C4-2B (cell line): Measurements from ENCODE around the gene PIAS3.

Source experiments
- ZFX ChIP-seq: fragments of 450-650 bp; IDR thresholded peaks from 2 replicates; pipeline ENCODE4 v1.6.1; 2017
- TF ChIP-seq, protein P1 (sequence below): fragments of 450-650 bp; conservative IDR thresholded peaks from 2 replicates; pipeline ENCODE4 v1.5.1; 2017; ENCODE audit warnings: mild to moderate bottlenecking

DNA sequence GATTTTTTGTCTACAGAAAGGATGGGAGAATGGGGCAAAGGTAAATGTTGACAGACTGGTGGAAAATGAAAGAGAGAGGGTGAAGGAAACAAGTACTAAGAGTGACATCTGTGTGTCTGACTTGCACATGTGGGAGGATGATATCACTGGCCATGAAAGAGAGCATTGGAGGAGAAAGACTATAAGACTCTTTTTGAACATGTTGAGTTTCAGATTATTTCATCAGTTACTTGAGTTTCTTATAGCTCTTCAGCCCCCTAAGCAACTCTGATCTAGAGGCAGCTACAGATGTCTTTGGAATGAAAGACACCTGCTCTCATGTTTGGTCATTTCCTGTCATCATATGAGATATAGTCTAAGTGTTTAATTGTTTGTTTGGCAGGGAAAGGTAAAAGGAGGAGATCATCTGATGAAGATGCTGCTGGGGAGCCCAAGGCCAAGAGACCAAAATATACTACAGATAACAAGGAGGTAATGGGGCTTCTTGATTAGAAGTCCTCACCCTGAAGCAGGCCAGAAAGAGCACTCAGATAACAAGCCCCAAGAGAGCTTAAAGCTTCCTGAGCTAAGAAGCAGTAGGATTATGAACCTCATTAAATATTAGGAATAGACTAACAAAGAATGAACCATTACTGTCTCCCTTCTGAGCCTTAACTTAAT is 30.4 kb downstream of the PIAS3 start:
- TF ChIP-seq, protein P1, sequence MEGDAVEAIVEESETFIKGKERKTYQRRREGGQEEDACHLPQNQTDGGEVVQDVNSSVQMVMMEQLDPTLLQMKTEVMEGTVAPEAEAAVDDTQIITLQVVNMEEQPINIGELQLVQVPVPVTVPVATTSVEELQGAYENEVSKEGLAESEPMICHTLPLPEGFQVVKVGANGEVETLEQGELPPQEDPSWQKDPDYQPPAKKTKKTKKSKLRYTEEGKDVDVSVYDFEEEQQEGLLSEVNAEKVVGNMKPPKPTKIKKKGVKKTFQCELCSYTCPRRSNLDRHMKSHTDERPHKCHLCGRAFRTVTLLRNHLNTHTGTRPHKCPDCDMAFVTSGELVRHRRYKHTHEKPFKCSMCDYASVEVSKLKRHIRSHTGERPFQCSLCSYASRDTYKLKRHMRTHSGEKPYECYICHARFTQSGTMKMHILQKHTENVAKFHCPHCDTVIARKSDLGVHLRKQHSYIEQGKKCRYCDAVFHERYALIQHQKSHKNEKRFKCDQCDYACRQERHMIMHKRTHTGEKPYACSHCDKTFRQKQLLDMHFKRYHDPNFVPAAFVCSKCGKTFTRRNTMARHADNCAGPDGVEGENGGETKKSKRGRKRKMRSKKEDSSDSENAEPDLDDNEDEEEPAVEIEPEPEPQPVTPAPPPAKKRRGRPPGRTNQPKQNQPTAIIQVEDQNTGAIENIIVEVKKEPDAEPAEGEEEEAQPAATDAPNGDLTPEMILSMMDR = no peak
- no peak for TF ChIP-seq ZFX
